ENCODE results near the gene COL6A3.

The COL6A3 gene

GRCh38 chr2:237430861-237431260, 16.9 kb upstream of the COL6A3 start:
- Histone ChIP-seq H3K79me2 (ENCODE audit: control insufficient read depth, low read length) (no peaks in the 10 kb centered on the region), H3K9me2 (replicated peaks; ENCODE audit: control insufficient read depth, low read length) (no peaks in the 10 kb centered on the region), H3K9me3 (ENCODE audit: control insufficient read depth, insufficient read depth, low read length) (no peaks in the 10 kb centered on the region), H3K4me2 (ENCODE audit: low read length) (no peak overlapping the region), H4K20me1 (ENCODE audit: control insufficient read depth, insufficient read depth, low read depth, low read length) (no peaks in the 10 kb centered on the region), H3K36me3 (ENCODE audit: control insufficient read depth, low read length) (no peaks in the 10 kb centered on the region), H3K27ac (ENCODE audit: low read depth, low read length) (no peak overlapping the region), H3F3A (ENCODE audit: control insufficient read depth, insufficient read depth) (no peaks in the 10 kb centered on the region), H3K4me1 (ENCODE audit: control insufficient read depth, low read length) (peaks cover 5% of the 10 kb centered on the region), H3K27me3 (ENCODE audit: control insufficient read depth, low read length) (peaks cover under 1% of the 10 kb centered on the region; the same call in 1 of the 2 replicates), H3K4me3 (ENCODE audit: low read length) (no peak overlapping the region)
- TF ChIP-seq EZH2phosphoT487 (IDR thresholded peaks at IDR 0.05; ENCODE audit: borderline replicate concordance, low read length) (no peak), CTCF (IDR thresholded peaks at IDR 0.05; ENCODE audit: low read depth, low read length, poor library complexity, severe bottlenecking) (no peak)

- Histone ChIP-seq H3K4me1 (ENCODE audit: control insufficient read depth, low read length) (peaks cover 2% of the 10 kb centered on the region), H3K9me2 (replicated peaks; ENCODE audit: control insufficient read depth, low read length) (no peaks in the 10 kb centered on the region), H4K20me1 (ENCODE audit: control insufficient read depth, insufficient read depth, low read depth, low read length) (no peaks in the 10 kb centered on the region), H3K27me3 (ENCODE audit: control insufficient read depth, low read length) (peaks cover 10% of the 10 kb centered on the region), H3K79me2 (ENCODE audit: control insufficient read depth, low read length) (no peaks in the 10 kb centered on the region), H3K9me3 (ENCODE audit: control insufficient read depth, insufficient read depth, low read length) (no peaks in the 10 kb centered on the region), H3K27ac (ENCODE audit: low read depth, low read length) (no peak overlapping the region), H3K36me3 (ENCODE audit: control insufficient read depth, low read length) (no peaks in the 10 kb centered on the region), H3K4me3 (ENCODE audit: low read length) (no peak overlapping the region), H3K4me2 (ENCODE audit: low read length) (no peak overlapping the region), H3F3A (ENCODE audit: control insufficient read depth, insufficient read depth) (no peaks in the 10 kb centered on the region)
- TF ChIP-seq EZH2phosphoT487 (IDR thresholded peaks at IDR 0.05; ENCODE audit: borderline replicate concordance, low read length) = no peak
- no peak for TF ChIP-seq CTCF (IDR thresholded peaks at IDR 0.05; ENCODE audit: low read depth, low read length, poor library complexity, severe bottlenecking)
These were observed 15.8 kb upstream of the COL6A3 start for GRCh38 chr2:237429753-237430152.

DNA sequence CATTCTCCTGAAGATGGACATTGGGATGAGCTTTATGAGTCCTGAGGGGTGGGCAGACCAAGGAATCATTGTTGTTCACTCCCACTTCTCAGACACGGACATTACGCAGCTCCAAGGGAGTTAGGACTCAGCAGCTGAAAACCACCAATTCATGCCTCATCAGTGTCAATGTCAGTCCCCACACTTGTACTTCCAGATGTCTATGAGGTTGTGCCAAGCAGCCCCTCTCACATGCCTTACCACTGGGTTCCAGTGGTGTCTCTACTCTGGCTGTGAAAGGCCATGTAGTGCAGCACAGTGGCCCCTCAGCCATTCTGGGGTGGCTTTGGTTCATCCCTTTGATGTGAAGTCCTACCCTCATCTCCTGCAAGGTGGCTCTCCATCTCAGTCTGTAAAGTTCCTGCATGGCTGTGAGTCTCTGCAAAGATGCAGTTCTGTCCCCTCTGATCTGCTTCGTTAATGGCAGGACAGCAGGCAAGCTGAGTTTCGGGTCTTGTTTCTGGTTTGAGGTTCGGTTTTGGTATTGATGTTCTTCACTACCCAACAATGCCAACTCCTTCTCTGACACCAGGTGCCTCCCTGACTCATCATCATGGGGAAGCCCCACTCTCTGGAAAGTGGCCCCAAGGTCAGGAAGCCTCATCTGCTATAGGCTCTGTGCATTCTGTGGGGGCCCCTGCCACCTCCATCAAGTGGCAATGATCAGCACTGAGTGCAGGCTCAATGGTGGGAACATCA, 14.0 kb upstream of the COL6A3 start:
- no peaks in the 10 kb centered on the region for H3K9me2 ChIP-seq (replicated peaks; ENCODE audit: control insufficient read depth, low read length)
- H3F3A ChIP-seq (ENCODE audit: control insufficient read depth, insufficient read depth) = no peaks in the 10 kb centered on the region
- no peaks in the 10 kb centered on the region for H3K9me3 ChIP-seq (ENCODE audit: control insufficient read depth, insufficient read depth, low read length)
- H3K4me2 ChIP-seq (ENCODE audit: low read length) = no peak overlapping the region
- no peak overlapping the region for H3K27ac ChIP-seq (ENCODE audit: low read depth, low read length)
- H3K4me3 ChIP-seq (ENCODE audit: low read length) = no peak overlapping the region
- no peaks in the 10 kb centered on the region for H3K79me2 ChIP-seq (ENCODE audit: control insufficient read depth, low read length)
- no peaks in the 10 kb centered on the region for H4K20me1 ChIP-seq (ENCODE audit: control insufficient read depth, insufficient read depth, low read depth, low read length)
- TF ChIP-seq EZH2phosphoT487 (IDR thresholded peaks at IDR 0.05; ENCODE audit: borderline replicate concordance, low read length) = no peak
- no peak for TF ChIP-seq CTCF (IDR thresholded peaks at IDR 0.05; ENCODE audit: low read depth, low read length, poor library complexity, severe bottlenecking)
- no peaks in the 10 kb centered on the region for H3K4me1 ChIP-seq (ENCODE audit: control insufficient read depth, low read length)
- no peaks in the 10 kb centered on the region for H3K36me3 ChIP-seq (ENCODE audit: control insufficient read depth, low read length)
- peaks cover 18% of the 10 kb centered on the region for H3K27me3 ChIP-seq (ENCODE audit: control insufficient read depth, low read length)

Measured in DOHH2 (cell line).